GM21723 (cell line): Measurements from ENCODE around the gene SLC30A9.

Experiments used
- ATAC-seq: cut with Tn5 transposase; IDR thresholded peaks from one replicate; pipeline ENCODE4 v1.9.1; 2021; ENCODE audit warnings: mild to moderate bottlenecking, moderate library complexity; ENCODE audit not compliant: unreplicated experiment

Gene SLC30A9

GRCh38 chr4:42132099-42132498, 141.8 kb downstream of the SLC30A9 start:
- ATAC-seq = no peak

DNA sequence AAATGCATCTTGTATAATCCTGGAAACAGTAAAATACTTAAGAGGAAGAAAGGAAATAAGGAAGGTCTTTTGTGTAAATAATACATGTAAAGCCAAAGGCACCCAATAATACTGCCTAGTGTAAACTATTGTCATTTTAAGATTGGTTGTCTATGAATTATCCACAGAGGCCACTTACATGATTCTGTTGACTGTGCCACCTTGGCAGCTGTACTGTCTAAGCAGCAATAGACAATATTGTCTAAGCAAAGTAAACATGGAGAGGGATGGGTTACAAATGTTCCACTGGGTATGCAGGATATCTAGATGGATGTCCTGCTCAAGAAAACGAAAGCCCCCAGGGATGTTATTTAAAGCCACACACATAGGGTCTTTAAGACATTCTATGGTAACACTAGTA, 142.7 kb downstream of the SLC30A9 start:
- ATAC-seq = no peak

GRCh38 chr4:42136371-42136770, 146.0 kb downstream of the SLC30A9 start:
- no peak for ATAC-seq
